Brain microvascular endothelial cell (primary cell): ENCODE data around the gene SORCS1.

Source experiments
- DNase-seq: peaks from one replicate; pipeline ENCODE4 v3.0.0-alpha.2; 2020
- H3K27ac ChIP-seq: fragments of 250-450 bp; sonication (Bioruptor Pico); 2 replicates; pipeline ENCODE4 v1.5.1; 2020; ENCODE audit warnings: mild to moderate bottlenecking, moderate library complexity
- H3K27me3 ChIP-seq: fragments of 250-450 bp; sonication (Bioruptor Pico); replicated peaks from 2 replicates; pipeline ENCODE4 v1.5.1; 2020; ENCODE audit warnings: mild to moderate bottlenecking
- H3K36me3 ChIP-seq: fragments of 250-450 bp; sonication (Bioruptor Pico); replicated peaks from 2 replicates; pipeline ENCODE4 v1.5.1; 2020; ENCODE audit warnings: mild to moderate bottlenecking
- H3K4me3 ChIP-seq: 2 replicates; pipeline ENCODE4 v1.5.1; 2011; ENCODE audit warnings: low read depth, mild to moderate bottlenecking, control low read depth, low read length, moderate library complexity
- CTCF ChIP-seq: IDR thresholded peaks from 2 replicates; pipeline ENCODE4 v1.5.1; 2011; ENCODE audit warnings: low read depth, mild to moderate bottlenecking, moderate library complexity, low read length, control low read depth, inconsistent platforms; ENCODE audit errors: missing control alignments
- in situ Hi-C: cut with HindIII; loops from 2 replicates; pipeline ENCODE4 v1.10.0; 2017; ENCODE audit warnings: low sequenced_read_pairs, low pct_ligation_motif_present

SORCS1 gene

GRCh38 chr10:106528702-106529101 lies 635.8 kb downstream of the SORCS1 start:
- TF ChIP-seq CTCF = no peak
- Histone ChIP-seq H3K4me3 (no peak overlapping the region), H3K36me3 (no peaks in the 10 kb centered on the region), H3K27ac (no peak overlapping the region), H3K27me3 (no peaks in the 10 kb centered on the region)
- in situ Hi-C loops = no loop called here
- DNase-seq = no peak

GRCh38 chr10:106525835-106526234 lies 638.7 kb downstream of the SORCS1 start:
- Histone ChIP-seq H3K36me3 (no peaks in the 10 kb centered on the region), H3K4me3 (no peak overlapping the region), H3K27me3 (no peaks in the 10 kb centered on the region), H3K27ac (no peak overlapping the region)
- TF ChIP-seq CTCF = no peak
- no peak for DNase-seq
- in situ Hi-C loops = no loop called here
